DOHH2 (cell line): ENCODE data around the gene EPHA5.

Experiments
- H3F3A ChIP-seq: fragments of 200-600 bp; sonication (generic), shearing (Covaris generic); 2 replicates; pipeline ENCODE4 v1.6.0; 2016; ENCODE audit warnings: antibody characterized with exemption, mild to moderate bottlenecking; ENCODE audit not compliant: control insufficient read depth, insufficient read depth
- H3K27ac ChIP-seq: fragments of 200-600 bp; sonication (generic); 2 replicates; pipeline ENCODE4 v1.5.1; 2014; ENCODE audit warnings: low read depth, mild to moderate bottlenecking, low read length, moderate library complexity
- H3K27me3 ChIP-seq: fragments of 200-600 bp; sonication (generic); 2 replicates; pipeline ENCODE4 v1.6.1; 2014; ENCODE audit warnings: mild to moderate bottlenecking, low read length, mixed read lengths; ENCODE audit not compliant: control insufficient read depth
- H3K36me3 ChIP-seq: fragments of 200-600 bp; sonication (generic); 2 replicates; pipeline ENCODE4 v1.6.1; 2014; ENCODE audit warnings: mild to moderate bottlenecking, low read length, moderate library complexity, mixed read lengths; ENCODE audit not compliant: control insufficient read depth
- H3K4me1 ChIP-seq: fragments of 200-600 bp; sonication (generic); 2 replicates; pipeline ENCODE4 v1.6.1; 2014; ENCODE audit warnings: mild to moderate bottlenecking, low read length, mixed read lengths; ENCODE audit not compliant: control insufficient read depth
- H3K4me2 ChIP-seq: fragments of 200-600 bp; sonication (generic); 2 replicates; pipeline ENCODE4 v1.6.0; 2014; ENCODE audit warnings: mild to moderate bottlenecking, low read length, moderate library complexity
- H3K4me3 ChIP-seq: fragments of 200-600 bp; sonication (generic); 2 replicates; pipeline ENCODE4 v1.5.1; 2014; ENCODE audit warnings: mild to moderate bottlenecking, low read length, mixed read lengths
- H3K79me2 ChIP-seq: fragments of 200-600 bp; sonication (generic); 2 replicates; pipeline ENCODE4 v1.6.1; 2014; ENCODE audit warnings: mild to moderate bottlenecking, low read length, mixed read lengths; ENCODE audit not compliant: control insufficient read depth
- H3K9me2 ChIP-seq: fragments of 200-600 bp; sonication (generic); replicated peaks from 2 replicates; pipeline ENCODE4 v1.6.1; 2014; ENCODE audit warnings: mild to moderate bottlenecking, low read length, mixed read lengths; ENCODE audit not compliant: control insufficient read depth
- H3K9me3 ChIP-seq: fragments of 200-600 bp; sonication (generic); 2 replicates; pipeline ENCODE4 v1.6.1; 2014; ENCODE audit warnings: antibody characterized with exemption, low read length, mixed read lengths; ENCODE audit not compliant: control insufficient read depth, insufficient read depth
- H4K20me1 ChIP-seq: fragments of 200-600 bp; sonication (generic); 2 replicates; pipeline ENCODE4 v1.6.0; 2014; ENCODE audit warnings: low read depth, mild to moderate bottlenecking, antibody characterized with exemption, low read length, moderate library complexity; ENCODE audit not compliant: control insufficient read depth, insufficient read depth
- EZH2phosphoT487 ChIP-seq: fragments of 200-600 bp; sonication (generic); IDR thresholded peaks from 2 replicates; pipeline ENCODE4 v1.6.1; 2017; ENCODE audit warnings: borderline replicate concordance, mild to moderate bottlenecking, antibody characterized with exemption, low read length, moderate library complexity, mixed read lengths
- TF ChIP-seq, protein P1 (sequence below): fragments of 200-600 bp; sonication (generic); IDR thresholded peaks from one replicate; pipeline ENCODE4 v1.5.1; 2014; ENCODE audit warnings: antibody characterized with exemption, mild to moderate bottlenecking, low read depth, low read length; ENCODE audit not compliant: poor library complexity, severe bottlenecking

Gene EPHA5

DNA sequence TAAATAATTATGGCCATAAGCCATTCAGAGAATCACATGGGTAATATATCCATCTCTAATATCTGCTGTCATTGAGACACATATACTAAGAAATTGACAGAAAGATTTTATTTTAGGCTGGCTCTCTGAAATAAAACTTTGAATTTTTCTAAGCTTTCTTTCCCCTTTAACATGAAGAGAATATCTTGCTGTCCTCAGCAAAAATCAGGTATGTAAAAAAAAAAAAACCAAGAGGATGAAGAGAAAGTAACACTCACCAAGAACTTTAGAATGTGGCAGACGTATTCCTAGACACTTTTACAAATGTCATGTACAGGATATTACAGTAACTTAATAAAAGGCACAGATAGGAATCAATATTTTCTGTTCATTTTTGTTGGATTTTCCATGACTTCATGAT, 65.8 kb downstream of the EPHA5 start:
- Histone ChIP-seq H3K36me3 (no peaks in the 10 kb centered on the region), H3K4me3 (no peak overlapping the region), H3K9me2 (no peaks in the 10 kb centered on the region), H3K27me3 (no peaks in the 10 kb centered on the region), H3K27ac (no peak overlapping the region), H3K9me3 (no peaks in the 10 kb centered on the region), H3K4me1 (no peaks in the 10 kb centered on the region), H3K79me2 (no peaks in the 10 kb centered on the region), H4K20me1 (no peaks in the 10 kb centered on the region), H3K4me2 (no peak overlapping the region), H3F3A (no peaks in the 10 kb centered on the region)
- TF ChIP-seq, protein P1, sequence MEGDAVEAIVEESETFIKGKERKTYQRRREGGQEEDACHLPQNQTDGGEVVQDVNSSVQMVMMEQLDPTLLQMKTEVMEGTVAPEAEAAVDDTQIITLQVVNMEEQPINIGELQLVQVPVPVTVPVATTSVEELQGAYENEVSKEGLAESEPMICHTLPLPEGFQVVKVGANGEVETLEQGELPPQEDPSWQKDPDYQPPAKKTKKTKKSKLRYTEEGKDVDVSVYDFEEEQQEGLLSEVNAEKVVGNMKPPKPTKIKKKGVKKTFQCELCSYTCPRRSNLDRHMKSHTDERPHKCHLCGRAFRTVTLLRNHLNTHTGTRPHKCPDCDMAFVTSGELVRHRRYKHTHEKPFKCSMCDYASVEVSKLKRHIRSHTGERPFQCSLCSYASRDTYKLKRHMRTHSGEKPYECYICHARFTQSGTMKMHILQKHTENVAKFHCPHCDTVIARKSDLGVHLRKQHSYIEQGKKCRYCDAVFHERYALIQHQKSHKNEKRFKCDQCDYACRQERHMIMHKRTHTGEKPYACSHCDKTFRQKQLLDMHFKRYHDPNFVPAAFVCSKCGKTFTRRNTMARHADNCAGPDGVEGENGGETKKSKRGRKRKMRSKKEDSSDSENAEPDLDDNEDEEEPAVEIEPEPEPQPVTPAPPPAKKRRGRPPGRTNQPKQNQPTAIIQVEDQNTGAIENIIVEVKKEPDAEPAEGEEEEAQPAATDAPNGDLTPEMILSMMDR = no peak
- TF ChIP-seq EZH2phosphoT487 = no peak

DNA sequence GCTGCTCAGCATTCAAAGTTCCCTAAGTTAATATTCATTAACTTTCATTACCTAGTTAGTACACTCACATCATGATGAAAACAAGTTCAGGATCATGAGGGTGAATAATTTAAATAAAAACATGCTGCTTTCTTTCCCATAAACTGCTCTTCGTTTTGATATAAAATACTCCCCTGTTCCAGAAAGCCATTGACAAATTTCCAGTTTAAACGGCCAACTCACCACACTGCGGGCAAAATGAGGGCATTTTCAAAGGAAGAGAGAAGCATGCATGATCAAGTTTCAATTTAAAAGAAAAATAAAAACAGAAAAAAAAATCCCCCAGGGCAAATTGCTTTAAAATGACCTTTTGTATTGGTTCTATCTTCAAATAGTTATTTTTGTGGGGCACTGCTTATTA, 69.6 kb downstream of the EPHA5 start:
- Histone ChIP-seq H3K4me2 (no peak overlapping the region), H3K27me3 (no peaks in the 10 kb centered on the region)

DNA sequence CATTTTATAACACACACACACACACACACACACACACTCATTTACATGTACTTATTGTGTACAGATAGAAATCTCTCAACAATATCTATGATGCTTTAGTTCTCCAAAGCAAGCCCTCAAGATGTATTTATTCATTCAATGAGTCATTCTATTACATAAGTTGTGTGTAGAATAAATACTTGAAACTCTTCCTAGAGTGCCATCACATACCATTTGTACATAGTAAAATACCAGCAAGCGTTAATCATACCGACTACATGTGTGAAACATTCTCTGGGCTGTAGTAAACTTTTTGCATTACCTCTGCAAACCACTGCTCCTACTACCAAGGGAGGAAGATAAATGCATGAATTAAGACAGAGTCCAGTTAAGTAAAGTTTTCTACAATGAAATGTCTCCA, 70.9 kb downstream of the EPHA5 start:
- Histone ChIP-seq H3K9me2 (no peaks in the 10 kb centered on the region), H3F3A (no peaks in the 10 kb centered on the region), H3K27ac (no peak overlapping the region), H3K4me2 (no peak overlapping the region), H3K79me2 (no peaks in the 10 kb centered on the region), H3K27me3 (no peaks in the 10 kb centered on the region), H3K36me3 (no peaks in the 10 kb centered on the region), H4K20me1 (no peaks in the 10 kb centered on the region), H3K9me3 (no peaks in the 10 kb centered on the region), H3K4me1 (no peaks in the 10 kb centered on the region), H3K4me3 (no peak overlapping the region)
- TF ChIP-seq, protein P1 = no peak
- no peak for TF ChIP-seq EZH2phosphoT487

More for the DNA sequence above, 69.6 kb downstream of the EPHA5 start:
- no peak overlapping the region for H3K4me3 ChIP-seq
- no peaks in the 10 kb centered on the region for H3K4me1 ChIP-seq
- no peaks in the 10 kb centered on the region for H3F3A ChIP-seq
- no peaks in the 10 kb centered on the region for H3K79me2 ChIP-seq
- no peaks in the 10 kb centered on the region for H4K20me1 ChIP-seq
- TF ChIP-seq, protein P1 = no peak
- no peak for TF ChIP-seq EZH2phosphoT487
- H3K9me2 ChIP-seq = no peaks in the 10 kb centered on the region
- H3K9me3 ChIP-seq = no peaks in the 10 kb centered on the region
- H3K27ac ChIP-seq = no peak overlapping the region
- no peaks in the 10 kb centered on the region for H3K36me3 ChIP-seq

DNA sequence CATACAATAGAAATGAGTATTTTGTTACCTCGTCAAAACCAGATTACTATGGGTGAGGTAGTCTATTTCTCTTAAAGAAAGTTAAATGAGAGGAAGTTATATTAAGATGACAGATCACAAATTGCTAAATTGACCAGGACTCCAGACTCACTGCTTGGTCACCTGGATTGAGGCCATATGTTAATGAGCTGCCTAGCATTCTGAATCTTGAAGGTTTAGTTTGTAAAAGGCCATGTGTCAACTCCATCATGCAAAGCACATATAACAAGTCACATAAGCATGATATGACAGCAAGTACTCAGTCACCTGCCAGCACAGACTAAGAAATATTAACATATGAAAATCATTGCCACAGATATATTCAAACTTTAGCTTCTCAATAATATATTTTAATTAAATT, 72.6 kb downstream of the EPHA5 start:
- Histone ChIP-seq H3K9me3 (no peaks in the 10 kb centered on the region), H3K79me2 (no peaks in the 10 kb centered on the region), H3K4me2 (no peak overlapping the region), H4K20me1 (no peaks in the 10 kb centered on the region), H3K4me1 (no peaks in the 10 kb centered on the region), H3K4me3 (no peak overlapping the region), H3F3A (no peaks in the 10 kb centered on the region), H3K27me3 (no peaks in the 10 kb centered on the region), H3K27ac (no peak overlapping the region), H3K9me2 (no peaks in the 10 kb centered on the region), H3K36me3 (no peaks in the 10 kb centered on the region)
- no peak for TF ChIP-seq EZH2phosphoT487
- TF ChIP-seq, protein P1 = no peak
